ENCODE data around the gene CXCL3.
"Not testable (repeated sequence)": the region's sequence is repeated elsewhere in the genome, so short reads cannot be mapped to it uniquely, and the experiment has no call there.

CXCL3 gene

GRCh38 chr4:74038425-74039314 lies at the start of gene CXCL3:
Gene CXCL3, minus strand, starts transcription at chr4:74038689. Its CDS starts 78 bp downstream, at chr4:74038611.
- DNase-seq = peak; percentile 16

GRCh38 chr4:74087481-74087880 lies 49.0 kb upstream of the CXCL3 start:
- no peak for DNase-seq

GRCh38 chr4:74085669-74086068 lies 47.2 kb upstream of the CXCL3 start:
- DNase-seq = no peak

- no peak for DNase-seq
Observed at GRCh38 chr4:74084984-74085383, 46.5 kb upstream of the CXCL3 start.

- no peak for DNase-seq
Observed at GRCh38 chr4:74083546-74083945, 45.1 kb upstream of the CXCL3 start.

GRCh38 chr4:74081035-74081434 lies 42.5 kb upstream of the CXCL3 start:
- DNase-seq = no peak

GRCh38 chr4:74080351-74080750 lies 41.9 kb upstream of the CXCL3 start:
- not testable (repeated sequence) for DNase-seq

GRCh38 chr4:74079024-74079423 lies 40.5 kb upstream of the CXCL3 start:
- DNase-seq = not testable (repeated sequence)

GRCh38 chr4:74073358-74073757 lies 34.9 kb upstream of the CXCL3 start:
- no peak for DNase-seq

GRCh38 chr4:74072739-74073138 lies 34.2 kb upstream of the CXCL3 start:
- no peak for DNase-seq

- no peak for DNase-seq
Observed at GRCh38 chr4:74067586-74067985, 29.1 kb upstream of the CXCL3 start.

- no peak for DNase-seq
Observed at GRCh38 chr4:74066232-74066631, 27.7 kb upstream of the CXCL3 start.

GRCh38 chr4:74065115-74065642 lies 26.7 kb upstream of the CXCL3 start:
- no peak for DNase-seq

GRCh38 chr4:74063859-74064258 lies 25.4 kb upstream of the CXCL3 start:
- no peak for DNase-seq

GRCh38 chr4:74062953-74063352 lies 24.5 kb upstream of the CXCL3 start:
- DNase-seq = no peak

GRCh38 chr4:74061430-74061829 lies 22.9 kb upstream of the CXCL3 start:
- DNase-seq = no peak

GRCh38 chr4:74059161-74059829 lies 20.8 kb upstream of the CXCL3 start:
- no peak for DNase-seq

- no peak for DNase-seq
Observed at GRCh38 chr4:74058048-74058651, 19.7 kb upstream of the CXCL3 start.

- DNase-seq = no peak
Observed at GRCh38 chr4:74057588-74057987, 19.1 kb upstream of the CXCL3 start.

- DNase-seq = no peak
Observed at GRCh38 chr4:74056858-74057562, 18.5 kb upstream of the CXCL3 start.

GRCh38 chr4:74056114-74056857 lies 17.8 kb upstream of the CXCL3 start:
- no peak for DNase-seq

GRCh38 chr4:74055498-74055897 lies 17.0 kb upstream of the CXCL3 start:
- no peak for DNase-seq
